ENCODE data around the gene BDKRB2. TPM values are rescaled to one million over a fixed set of nuclear protein-coding genes. Genes with fewer than 3 reads are reported as not detected.

BDKRB2 gene
- total RNA-seq, result 3.9 and 5.3 TPM in 2 replicates

GRCh38 chr14:96204151-96205058 is at the start of gene BDKRB2:
Gene BDKRB2 (plus strand): TSS chr14:96204839. CDS start chr14:96237108, 32,269 bp downstream.

GRCh38 chr14:96255501-96256366 is 51.1 kb downstream of the BDKRB2 start, which contains the start of gene BDKRB1:
Gene BDKRB1 (plus strand): TSS chr14:96256210. CDS start chr14:96263683, 7,473 bp downstream.

Other genes starting within 250 kb of the BDKRB2 start
- 0.49 and 0.65 TPM in 2 replicates for gene C14orf132, start 165.5 kb upstream of the BDKRB2 start, total RNA-seq
- 2.8 and 5.5 TPM in 2 replicates for gene BDKRB1, start 51.4 kb downstream of the BDKRB2 start, total RNA-seq
- gene ATG2B, start 158.5 kb downstream of the BDKRB2 start, total RNA-seq, result 4.9 and 8.7 TPM in 2 replicates
- gene GSKIP, start 158.7 kb downstream of the BDKRB2 start, total RNA-seq, result 25.8 and 27.3 TPM in 2 replicates
- 1.4 and 1.9 TPM in 2 replicates for gene AK7, start 187.3 kb downstream of the BDKRB2 start, total RNA-seq